ENCODE data around the gene SLC25A25.

DNA sequence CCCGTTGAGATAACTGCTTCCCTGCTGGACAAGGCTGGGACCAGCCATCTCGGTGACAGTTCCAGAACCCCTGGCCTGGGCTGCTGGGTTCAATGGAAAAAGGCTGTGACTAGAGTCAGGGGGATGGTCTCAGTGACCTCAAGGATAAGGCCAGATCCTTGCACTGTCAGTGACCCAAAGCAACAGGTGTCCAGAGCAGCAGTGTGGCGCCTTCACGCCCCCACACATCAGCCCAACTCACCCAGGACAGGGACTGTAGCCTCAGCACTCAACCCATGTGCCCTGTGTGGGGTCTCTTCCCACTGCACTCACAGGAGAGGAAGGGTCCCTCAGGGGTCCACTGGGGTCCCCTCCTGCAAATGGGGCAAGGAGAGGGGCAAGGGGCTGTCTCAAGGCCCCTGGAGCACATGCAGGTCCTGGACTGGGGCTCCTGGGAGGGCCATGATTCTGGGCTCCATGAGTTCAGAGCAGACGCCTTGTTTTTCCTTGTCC is 80.5 kb downstream of the SLC25A25 start:
- TF ChIP-seq YY1 (IDR thresholded peaks at IDR 0.05; ENCODE audit: low read depth) (no peak), RAD21 (IDR thresholded peaks at IDR 0.05; ENCODE audit: low read depth) (no peak), TCF12 (IDR thresholded peaks at IDR 0.05; ENCODE audit: low read depth) (no peak), TAF1 (IDR thresholded peaks at IDR 0.05; ENCODE audit: low read depth) (no peak), CEBPB (IDR thresholded peaks at IDR 0.05) (no peak), EGR1 (IDR thresholded peaks at IDR 0.05) (0 out of 2 replicates have a peak, but pooled peaks have one; percentile 27), ZBTB7A (IDR thresholded peaks at IDR 0.05; ENCODE audit: low read depth) (no peak), FOXM1 (IDR thresholded peaks at IDR 0.05; ENCODE audit: borderline replicate concordance, low read depth) (no peak), USF1 (IDR thresholded peaks at IDR 0.05) (no peak)
